Lung (tissue), 12 donors: Measurements from ENCODE around the gene AFAP1. TPM values are rescaled to one million over a fixed set of nuclear protein-coding genes. Genes with fewer than 3 reads are reported as not detected.

Source experiments
- ATAC-seq: fragments of 200-7000 bp; cut with Tn5 transposase; one replicate; pipeline ENCODE4 v1.9.1; 2020; ENCODE audit warnings: moderate number of reproducible peaks; ENCODE audit not compliant: insufficient read depth, low FRiP score
- DNase-seq, 3 donors: peaks; one replicate each; pipeline ENCODE4 v3.0.0-alpha.2; 2013 to 2017
- H3K27ac ChIP-seq, 2 donors: one replicate each; pipeline ENCODE4 v1.5.1; 2013; ENCODE audit warnings: mild to moderate bottlenecking in 2 of 2, moderate library complexity in 2 of 2, control low read depth in 1 of 2, inconsistent platforms in 1 of 2, low read depth in 1 of 2, low read length in 1 of 2
- H3K27me3 ChIP-seq, 3 donors: one replicate each; pipeline ENCODE4 v1.5.1; 2013; ENCODE audit warnings: low read length in 2 of 3; ENCODE audit not compliant: control insufficient read depth in 3 of 3, insufficient read depth in 3 of 3
- H3K36me3 ChIP-seq, 4 donors: one replicate each; pipeline ENCODE4 v1.5.1; 2013; ENCODE audit warnings: low read length in 4 of 4, mild to moderate bottlenecking in 1 of 4, moderate library complexity in 1 of 4; ENCODE audit not compliant: control insufficient read depth in 4 of 4, insufficient read depth in 4 of 4
- H3K4me1 ChIP-seq, 5 donors: one replicate each; pipeline ENCODE4 v1.5.1; 2013; ENCODE audit warnings: low read length in 5 of 5, mild to moderate bottlenecking in 2 of 5, moderate library complexity in 1 of 5; ENCODE audit not compliant: control insufficient read depth in 5 of 5, insufficient read depth in 5 of 5
- H3K4me3 ChIP-seq: one replicate; pipeline ENCODE4 v1.5.1; 2013; ENCODE audit warnings: mild to moderate bottlenecking, control low read depth, moderate library complexity
- H3K9ac ChIP-seq, 2 donors: one replicate each; pipeline ENCODE4 v1.5.1; 2013; ENCODE audit warnings: low read length in 2 of 2, control low read depth in 1 of 2; ENCODE audit not compliant: insufficient read depth in 1 of 2
- H3K9me3 ChIP-seq, 4 donors: one replicate each; pipeline ENCODE4 v1.5.1; 2013; ENCODE audit warnings: low read length in 3 of 4, mild to moderate bottlenecking in 1 of 4, moderate library complexity in 1 of 4; ENCODE audit not compliant: control insufficient read depth in 4 of 4, insufficient read depth in 3 of 4
- WGBS, 2 donors: extraction: QIAGEN DNeasy Blood & Tissue Kit; methylation state at CpG; one replicate each; pipeline ENCODE4 v1.1.7; 2013; 5-methylcytosine and 5-hydroxymethylcytosine counted together
- polyA plus RNA-seq, 2 donors: library from polyadenylated mRNA; stranded (reverse); fragments of 200-250 nt; gene quantifications; one replicate each; pipeline ENCODE4 v1.2.1, GENCODE V29; 2013
- total RNA-seq, 2 donors: library from RNA; depleted of rRNA in 1 of 2; stranded (reverse); fragments of >200 nt in 1 of 2; gene quantifications; one replicate each; pipeline ENCODE4 v1.2.1, GENCODE V29; 2014 to 2021
- TF ChIP-seq, protein P1 (sequence below): IDR thresholded peaks from 2 replicates; pipeline ENCODE4 v1.5.1; 2012; ENCODE audit warnings: mild to moderate bottlenecking; ENCODE audit errors: control extremely low read depth, extremely low read depth
- donor health status: control.
- donor health status: control.
- donor health status: Bipolar disorder and iron deficiency.
- donor health status: healthy.
- donor health status: DM: yes; HTN: yes; CAD: no.

The AFAP1 gene
- total and polyA plus RNA-seq, 4 donors = 5.3 to 34.1 (median 12.3) TPM

- H3K36me3 ChIP-seq = no peaks in the 10 kb centered on the region
- H3K27ac ChIP-seq = no peak overlapping the region
- WGBS, 2 donors = 89 to 94% methylated on average over 2 of the region's 2 CpGs
- H3K9me3 ChIP-seq = no peaks in the 10 kb centered on the region
- no peaks in the 10 kb centered on the region for H3K27me3 ChIP-seq
- no peak for DNase-seq
- H3K4me1 ChIP-seq = peaks cover 0 to 12% (median 8%) of the 10 kb centered on the region in 5 donors
- TF ChIP-seq, protein P1, sequence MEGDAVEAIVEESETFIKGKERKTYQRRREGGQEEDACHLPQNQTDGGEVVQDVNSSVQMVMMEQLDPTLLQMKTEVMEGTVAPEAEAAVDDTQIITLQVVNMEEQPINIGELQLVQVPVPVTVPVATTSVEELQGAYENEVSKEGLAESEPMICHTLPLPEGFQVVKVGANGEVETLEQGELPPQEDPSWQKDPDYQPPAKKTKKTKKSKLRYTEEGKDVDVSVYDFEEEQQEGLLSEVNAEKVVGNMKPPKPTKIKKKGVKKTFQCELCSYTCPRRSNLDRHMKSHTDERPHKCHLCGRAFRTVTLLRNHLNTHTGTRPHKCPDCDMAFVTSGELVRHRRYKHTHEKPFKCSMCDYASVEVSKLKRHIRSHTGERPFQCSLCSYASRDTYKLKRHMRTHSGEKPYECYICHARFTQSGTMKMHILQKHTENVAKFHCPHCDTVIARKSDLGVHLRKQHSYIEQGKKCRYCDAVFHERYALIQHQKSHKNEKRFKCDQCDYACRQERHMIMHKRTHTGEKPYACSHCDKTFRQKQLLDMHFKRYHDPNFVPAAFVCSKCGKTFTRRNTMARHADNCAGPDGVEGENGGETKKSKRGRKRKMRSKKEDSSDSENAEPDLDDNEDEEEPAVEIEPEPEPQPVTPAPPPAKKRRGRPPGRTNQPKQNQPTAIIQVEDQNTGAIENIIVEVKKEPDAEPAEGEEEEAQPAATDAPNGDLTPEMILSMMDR = no peak
- H3K4me3 ChIP-seq = no peak overlapping the region
- ATAC-seq = no peak
- H3K9ac ChIP-seq = no peak overlapping the region
Observed at GRCh38 chr4:7980036-7980435, 40.4 kb upstream of the AFAP1 start.

DNA sequence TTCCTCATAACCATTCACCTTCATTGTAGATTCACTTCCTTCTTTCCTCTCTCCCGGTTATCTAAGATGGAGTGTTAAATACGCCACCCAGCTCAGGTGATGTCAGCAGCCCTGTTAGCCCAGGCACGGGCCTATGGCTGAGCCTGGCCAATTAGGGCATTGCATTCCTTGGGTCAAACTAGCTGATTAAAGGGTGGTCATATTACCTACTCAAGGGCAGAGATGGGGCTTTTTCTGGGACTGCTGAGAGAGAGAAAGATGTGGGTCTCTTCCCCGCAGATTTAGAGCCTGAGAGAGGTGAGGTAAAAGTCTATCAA lies 39.9 kb upstream of the AFAP1 start:
- H3K27ac ChIP-seq = no peak overlapping the region
- ATAC-seq (no peak), DNase-seq (no peak)
- 60 to 77% methylated on average over 4 of the region's 4 CpGs for WGBS, 2 donors
- TF ChIP-seq, protein P1 = no peak
- no peaks in the 10 kb centered on the region for H3K36me3 ChIP-seq
- H3K9me3 ChIP-seq = no peaks in the 10 kb centered on the region
- no peaks in the 10 kb centered on the region for H3K27me3 ChIP-seq
- no peak overlapping the region for H3K9ac ChIP-seq
- no peak overlapping the region for H3K4me3 ChIP-seq
- peaks cover 0 to 12% (median 8%) of the 10 kb centered on the region in 5 donors for H3K4me1 ChIP-seq

DNA sequence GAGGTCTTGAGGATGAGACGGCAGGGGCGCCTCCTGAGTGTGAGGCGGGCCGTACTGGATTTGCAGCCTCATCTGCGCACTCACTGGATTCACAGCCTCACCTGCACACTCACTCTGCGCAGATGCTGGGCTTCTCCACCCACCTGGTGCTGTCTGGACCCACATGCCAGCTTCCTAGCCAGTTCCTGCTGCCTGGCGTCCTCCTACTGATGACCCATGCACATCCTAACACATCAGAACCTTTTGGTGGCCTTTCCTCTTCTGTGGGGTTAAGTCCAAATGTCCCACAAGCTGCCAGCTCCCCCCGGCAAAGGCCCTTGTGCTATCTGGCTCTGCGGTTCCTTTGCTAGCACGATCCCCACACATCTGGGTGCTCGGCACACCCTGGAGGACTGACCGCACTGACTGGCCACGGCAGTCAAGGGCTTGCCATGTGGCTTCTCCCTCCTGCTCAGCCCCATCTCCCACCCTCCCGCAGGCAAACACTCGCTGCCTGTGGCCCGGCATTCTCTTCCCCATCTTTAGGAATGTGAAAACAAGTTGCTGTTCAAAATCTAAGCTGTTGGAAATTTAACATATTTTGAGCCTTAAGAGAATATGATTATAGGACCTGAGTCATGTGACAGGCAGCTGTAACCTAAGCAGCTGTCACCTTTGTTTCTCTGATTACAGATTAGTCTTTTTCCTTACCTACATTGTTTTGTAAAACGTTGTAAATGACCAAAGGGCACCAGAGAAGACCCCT lies 39.4 kb upstream of the AFAP1 start:
- H3K27ac ChIP-seq = no peak overlapping the region
- peak overlapping the region in 1 of 2 donors; percentile 27 for H3K9ac ChIP-seq

More for the DNA sequence above, 39.4 kb upstream of the AFAP1 start:
- no peaks in the 10 kb centered on the region for H3K36me3 ChIP-seq
- H3K4me1 ChIP-seq = peaks cover 0 to 12% (median 8%) of the 10 kb centered on the region in 5 donors
- WGBS, 2 donors = 76 to 80% methylated on average over 17 of the region's 17 CpGs
- H3K9me3 ChIP-seq = no peaks in the 10 kb centered on the region
- H3K27me3 ChIP-seq = no peaks in the 10 kb centered on the region
- DNase-seq = no peak
- no peak for ATAC-seq
- no peak overlapping the region for H3K4me3 ChIP-seq
- TF ChIP-seq, protein P1 = no peak
